ENCODE results near the gene NXNL1. TPM values are rescaled to one million over a fixed set of nuclear protein-coding genes. Genes with fewer than 3 reads are reported as not detected.

Gene NXNL1
- total and polyA plus RNA-seq, 9 of the 15 experiments (the other 6 are each of a cell fraction or from before 2014, with no cell fraction given) = not detected

DNA sequence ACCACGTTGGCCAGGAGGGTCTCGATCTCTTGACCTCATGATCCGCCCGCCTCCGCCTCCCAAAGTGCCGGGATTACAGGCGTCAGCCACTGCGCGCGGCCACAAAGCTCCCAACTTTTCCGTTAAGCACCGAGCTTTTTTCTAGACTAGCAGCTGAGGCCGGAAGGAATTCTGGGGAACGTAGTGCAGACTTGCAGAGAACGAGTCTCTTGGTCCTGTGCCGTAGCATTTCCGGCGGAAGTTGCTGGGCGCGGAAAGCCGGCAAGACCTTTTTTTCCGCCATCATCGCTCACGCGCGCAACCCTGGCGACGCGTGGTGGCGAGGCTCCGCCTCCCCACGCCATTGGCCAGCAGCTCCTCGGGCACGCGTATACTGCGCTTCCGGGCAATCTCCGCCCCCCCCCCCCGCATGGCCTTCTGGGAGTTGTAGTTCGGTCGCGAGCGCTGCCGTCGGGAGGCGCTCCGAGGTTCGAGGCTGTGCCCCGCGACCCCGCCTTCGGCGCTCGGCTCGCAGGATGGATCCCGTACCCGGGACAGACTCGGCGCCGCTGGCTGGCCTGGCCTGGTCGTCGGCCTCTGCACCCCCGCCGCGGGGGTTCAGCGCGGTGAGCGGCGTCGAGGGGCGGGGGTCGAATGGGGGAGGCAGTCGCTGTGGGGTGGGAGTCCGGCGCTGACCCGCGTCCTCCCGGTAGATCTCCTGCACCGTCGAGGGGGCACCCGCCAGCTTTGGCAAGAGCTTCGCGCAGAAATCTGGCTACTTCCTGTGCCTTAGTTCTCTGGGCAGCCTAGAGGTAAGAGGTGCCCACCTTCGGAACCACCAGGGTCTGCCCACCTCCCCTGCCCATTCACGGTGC is 40.9 kb downstream of the NXNL1 start, which contains the start of gene MVB12A (continued):
- no peak for TF ChIP-seq ZNF197 (CRISPR knock-in tag; IDR thresholded peaks at IDR 0.05; ENCODE audit: low read depth)
- TF ChIP-seq WHSC1 (IDR thresholded peaks at IDR 0.05; ENCODE audit: low read length) = no peak
- TF ChIP-seq HDAC6 (IDR thresholded peaks at IDR 0.05; ENCODE audit: low read depth, low read length) = no peak
- TF ChIP-seq TGIF2 (CRISPR knock-in tag; IDR thresholded peaks at IDR 0.05) = no peak
- peak; percentile 59; the same call in 1 of the 2 replicates for TF ChIP-seq NBN (IDR thresholded peaks at IDR 0.05; ENCODE audit: low read depth)
- TF ChIP-seq, protein P1, sequence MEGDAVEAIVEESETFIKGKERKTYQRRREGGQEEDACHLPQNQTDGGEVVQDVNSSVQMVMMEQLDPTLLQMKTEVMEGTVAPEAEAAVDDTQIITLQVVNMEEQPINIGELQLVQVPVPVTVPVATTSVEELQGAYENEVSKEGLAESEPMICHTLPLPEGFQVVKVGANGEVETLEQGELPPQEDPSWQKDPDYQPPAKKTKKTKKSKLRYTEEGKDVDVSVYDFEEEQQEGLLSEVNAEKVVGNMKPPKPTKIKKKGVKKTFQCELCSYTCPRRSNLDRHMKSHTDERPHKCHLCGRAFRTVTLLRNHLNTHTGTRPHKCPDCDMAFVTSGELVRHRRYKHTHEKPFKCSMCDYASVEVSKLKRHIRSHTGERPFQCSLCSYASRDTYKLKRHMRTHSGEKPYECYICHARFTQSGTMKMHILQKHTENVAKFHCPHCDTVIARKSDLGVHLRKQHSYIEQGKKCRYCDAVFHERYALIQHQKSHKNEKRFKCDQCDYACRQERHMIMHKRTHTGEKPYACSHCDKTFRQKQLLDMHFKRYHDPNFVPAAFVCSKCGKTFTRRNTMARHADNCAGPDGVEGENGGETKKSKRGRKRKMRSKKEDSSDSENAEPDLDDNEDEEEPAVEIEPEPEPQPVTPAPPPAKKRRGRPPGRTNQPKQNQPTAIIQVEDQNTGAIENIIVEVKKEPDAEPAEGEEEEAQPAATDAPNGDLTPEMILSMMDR (IDR thresholded peaks at IDR 0.05 in 2 of 3, conservative IDR thresholded peaks at IDR 0.05 in 1 of 3; ENCODE audit: insufficient read depth in 2 of 3, low read depth in 1 of 3, low read length in 3 of 3) = 0 out of 6 replicates have a peak, but pooled peaks of 1 of the 3 experiments have one; percentile 0
- no peak for TF ChIP-seq ZFP30 (CRISPR knock-in tag; IDR thresholded peaks at IDR 0.05; ENCODE audit: borderline replicate concordance)
- TF ChIP-seq GABPB2 (CRISPR knock-in tag; conservative IDR thresholded peaks at IDR 0.05) = no peak
- peak; percentile 50 for TF ChIP-seq PCBP1 (IDR thresholded peaks at IDR 0.05; ENCODE audit: low read depth, low read length, poor library complexity, severe bottlenecking)
- TF ChIP-seq NCOA2 (IDR thresholded peaks at IDR 0.05; ENCODE audit: partially characterized antibody in 2 of 2) = no peak
- TF ChIP-seq TAF7 (tag; IDR thresholded peaks at IDR 0.05) = no peak
- no peak for TF ChIP-seq NR4A1 (CRISPR knock-in tag; IDR thresholded peaks at IDR 0.05)
- no peak for TF ChIP-seq NR4A1 (tag; IDR thresholded peaks at IDR 0.05)
- peak; percentile 95 for TF ChIP-seq CXXC5 (CRISPR knock-in tag; IDR thresholded peaks at IDR 0.05)
- no peak for TF ChIP-seq SNIP1 (IDR thresholded peaks at IDR 0.05; ENCODE audit: low read depth)
- TF ChIP-seq HNRNPUL1 (IDR thresholded peaks at IDR 0.05; ENCODE audit: low read length) = no peak
- peak; percentile 64 for TF ChIP-seq NFYB (IDR thresholded peaks at IDR 0.05; ENCODE audit: extremely low read depth, insufficient read length)
- TF ChIP-seq, protein P2, sequence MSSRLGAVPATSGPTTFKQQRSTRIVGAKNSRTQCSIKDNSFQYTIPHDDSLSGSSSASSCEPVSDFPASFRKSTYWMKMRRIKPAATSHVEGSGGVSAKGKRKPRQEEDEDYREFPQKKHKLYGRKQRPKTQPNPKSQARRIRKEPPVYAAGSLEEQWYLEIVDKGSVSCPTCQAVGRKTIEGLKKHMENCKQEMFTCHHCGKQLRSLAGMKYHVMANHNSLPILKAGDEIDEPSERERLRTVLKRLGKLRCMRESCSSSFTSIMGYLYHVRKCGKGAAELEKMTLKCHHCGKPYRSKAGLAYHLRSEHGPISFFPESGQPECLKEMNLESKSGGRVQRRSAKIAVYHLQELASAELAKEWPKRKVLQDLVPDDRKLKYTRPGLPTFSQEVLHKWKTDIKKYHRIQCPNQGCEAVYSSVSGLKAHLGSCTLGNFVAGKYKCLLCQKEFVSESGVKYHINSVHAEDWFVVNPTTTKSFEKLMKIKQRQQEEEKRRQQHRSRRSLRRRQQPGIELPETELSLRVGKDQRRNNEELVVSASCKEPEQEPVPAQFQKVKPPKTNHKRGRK (tag; IDR thresholded peaks at IDR 0.05) = no peak
- no peak for TF ChIP-seq ZNF324 (CRISPR knock-in tag; IDR thresholded peaks at IDR 0.05)
- peak; percentile 94 for TF ChIP-seq HMGN3 (IDR thresholded peaks at IDR 0.05; ENCODE audit: borderline replicate concordance, extremely low read depth, insufficient read length, low read depth, low read length)
- no peak for TF ChIP-seq SMARCE1 (IDR thresholded peaks at IDR 0.05)
- no peak for TF ChIP-seq EHMT2 (IDR thresholded peaks at IDR 0.05)
- TF ChIP-seq, protein P3, sequence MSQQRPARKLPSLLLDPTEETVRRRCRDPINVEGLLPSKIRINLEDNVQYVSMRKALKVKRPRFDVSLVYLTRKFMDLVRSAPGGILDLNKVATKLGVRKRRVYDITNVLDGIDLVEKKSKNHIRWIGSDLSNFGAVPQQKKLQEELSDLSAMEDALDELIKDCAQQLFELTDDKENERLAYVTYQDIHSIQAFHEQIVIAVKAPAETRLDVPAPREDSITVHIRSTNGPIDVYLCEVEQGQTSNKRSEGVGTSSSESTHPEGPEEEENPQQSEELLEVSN (IDR thresholded peaks at IDR 0.05; ENCODE audit: borderline replicate concordance in 1 of 2, extremely low read depth in 1 of 2, insufficient read depth in 1 of 2, insufficient read length in 1 of 2, low read depth in 1 of 2, low read length in 1 of 2, poor library complexity in 1 of 2, severe bottlenecking in 1 of 2) = peak; percentile 72 to 74
- TF ChIP-seq CHD1 (IDR thresholded peaks at IDR 0.05; ENCODE audit: low read length) = no peak
- TF ChIP-seq PYGO2 (tag; IDR thresholded peaks at IDR 0.05) = no peak
